ENCODE measurements around the gene ZYG11B.

- TF ChIP-seq CTCF (IDR thresholded peaks at IDR 0.05; ENCODE audit: low read depth, low read length) (no peak), POLR2A (IDR thresholded peaks at IDR 0.05; ENCODE audit: extremely low read depth, insufficient read length) (no peak), MYC (IDR thresholded peaks at IDR 0.05; ENCODE audit: low read depth, low read length) (no peak)
Observed at GRCh38 chr1:52706136-52706670, 20.1 kb upstream of the ZYG11B start.
